Right renal cortex interstitium (tissue), 3 donors: Measurements from ENCODE around the gene FHDC1. TPM values are rescaled to one million over a fixed set of nuclear protein-coding genes. Genes with fewer than 3 reads are reported as not detected.

ENCODE experiments used
- DNase-seq, 3 donors: peaks; one replicate each; pipeline ENCODE4 v3.0.0-alpha.2; 2013; ENCODE audit warnings: low read depth in 3 of 3, low spot score in 2 of 3
- polyA plus RNA-seq, 3 donors: library from polyadenylated mRNA; unstranded; fragments of 120-200 nt; gene quantifications; one replicate each; pipeline ENCODE4 v1.2.1, GENCODE V29; 2013; ENCODE audit not compliant: insufficient read length in 3 of 3

FHDC1 gene
- polyA plus RNA-seq, 3 donors: 3.6 to 4.0 (median 4.0) TPM

- no peak for DNase-seq
Observed at GRCh38 chr4:152999346-153000075, 63.4 kb downstream of the FHDC1 start.

GRCh38 chr4:153000076-153000420, 63.9 kb downstream of the FHDC1 start:
- no peak for DNase-seq

GRCh38 chr4:153001626-153002025, 65.5 kb downstream of the FHDC1 start:
- DNase-seq: no peak

GRCh38 chr4:153002110-153002509, 66.0 kb downstream of the FHDC1 start:
- no peak for DNase-seq

- no peak for DNase-seq
Observed at GRCh38 chr4:153004081-153004850, 68.1 kb downstream of the FHDC1 start.

- no peak for DNase-seq
Observed at GRCh38 chr4:153005899-153006381, 69.8 kb downstream of the FHDC1 start.

- no peak for DNase-seq
Observed at GRCh38 chr4:153008578-153009199, 72.6 kb downstream of the FHDC1 start.

- DNase-seq: no peak
Observed at GRCh38 chr4:153010146-153010545, 74.0 kb downstream of the FHDC1 start.

- no peak for DNase-seq
Observed at GRCh38 chr4:153013202-153013977, 77.3 kb downstream of the FHDC1 start.

GRCh38 chr4:153014460-153014859, 78.3 kb downstream of the FHDC1 start:
- DNase-seq: no peak

- no peak for DNase-seq
Observed at GRCh38 chr4:153016592-153016991, 80.5 kb downstream of the FHDC1 start.

- no peak for DNase-seq
Observed at GRCh38 chr4:153018031-153018430, 81.9 kb downstream of the FHDC1 start.

GRCh38 chr4:153018684-153019083, 82.6 kb downstream of the FHDC1 start:
- no peak for DNase-seq

GRCh38 chr4:153019906-153020305, 83.8 kb downstream of the FHDC1 start:
- no peak for DNase-seq

GRCh38 chr4:153020457-153020856, 84.3 kb downstream of the FHDC1 start:
- no peak for DNase-seq

- DNase-seq: no peak
Observed at GRCh38 chr4:153021276-153021675, 85.2 kb downstream of the FHDC1 start.

GRCh38 chr4:153022241-153022715, 86.2 kb downstream of the FHDC1 start:
- no peak for DNase-seq

GRCh38 chr4:153023139-153023538, 87.0 kb downstream of the FHDC1 start:
- no peak for DNase-seq

- DNase-seq: no peak
Observed at GRCh38 chr4:153023692-153024394, 87.7 kb downstream of the FHDC1 start.

- DNase-seq: no peak
Observed at GRCh38 chr4:153024466-153024865, 88.3 kb downstream of the FHDC1 start.
